Naive thymus-derived CD4-positive, alpha-beta T cell (primary cell): ENCODE data around the gene VPS51. TPM values are rescaled to one million over a fixed set of nuclear protein-coding genes. Genes with fewer than 3 reads are reported as not detected.
"Not testable (repeated sequence)": the region's sequence is repeated elsewhere in the genome, so short reads cannot be mapped to it uniquely, and the experiment has no call there.

ENCODE experiments used
- ATAC-seq: fragments of 150-1000 bp; cut with Tn5 transposase; 2 replicates; pipeline ENCODE4 v1.10.0; 2021; ENCODE audit warnings: mild to moderate bottlenecking, moderate library complexity
- CTCF ChIA-PET: fragments of 350-600 bp; sonication (Branson Sonifier 250); formaldehyde crosslinking; loops from one replicate; lab custom pipeline; 2021; ENCODE audit warnings: antibody characterized with exemption; lab: Charles Lee
- POLR2A ChIA-PET: fragments of 350-600 bp; sonication (Branson Sonifier 250); formaldehyde crosslinking; loops from one replicate; lab custom pipeline; 2021; ENCODE audit warnings: antibody characterized with exemption, inconsistent platforms; lab: Charles Lee
- DNase-seq, 9 donors: peaks; one replicate each; pipeline versions ENCODE4 v3.0.0 to v3.0.0-alpha.2; 2020 to 2022; ENCODE audit warnings: mixed read lengths in 1 of 9
- H3K27ac ChIP-seq: one replicate; pipeline ENCODE4 v1.7.0; 2013; ENCODE audit warnings: mild to moderate bottlenecking, low read depth, low read length, moderate library complexity
- H3K27me3 ChIP-seq, 2 donors: one replicate each; pipeline ENCODE4 v1.7.0; 2013; ENCODE audit warnings: low read length in 2 of 2, mild to moderate bottlenecking in 2 of 2, moderate library complexity in 2 of 2; ENCODE audit not compliant: control insufficient read depth in 2 of 2, insufficient read depth in 2 of 2
- H3K36me3 ChIP-seq, 3 experiments: 1 replicate in 2 of 3; 2 replicates in 1 of 3; pipeline ENCODE4 v1.7.0; 2013; ENCODE audit warnings: low read length in 3 of 3, mild to moderate bottlenecking in 3 of 3, moderate library complexity in 1 of 3; ENCODE audit not compliant: insufficient read depth in 3 of 3, control insufficient read depth in 2 of 3
- H3K4me1 ChIP-seq, 2 donors: one replicate each; pipeline ENCODE4 v1.7.0; 2013; ENCODE audit warnings: low read length in 2 of 2, mild to moderate bottlenecking in 2 of 2, moderate library complexity in 1 of 2; ENCODE audit not compliant: control insufficient read depth in 2 of 2, insufficient read depth in 2 of 2
- H3K4me3 ChIP-seq: 2 replicates; pipeline ENCODE4 v1.7.0; 2013; ENCODE audit warnings: mild to moderate bottlenecking, low read length
- H3K9me3 ChIP-seq, 3 experiments: 1 replicate in 2 of 3; 2 replicates in 1 of 3; pipeline ENCODE4 v1.7.0; 2013; ENCODE audit warnings: low read length in 3 of 3; ENCODE audit not compliant: control insufficient read depth in 2 of 3
- H3K27ac Mint-ChIP-seq, 9 donors: one replicate each; pipeline ENCODE4 v1.8.0; 2020 to 2022; ENCODE audit warnings: mixed read lengths in 9 of 9, mild to moderate bottlenecking in 8 of 9, moderate library complexity in 5 of 9, inconsistent platforms in 2 of 9
- H3K27me3 Mint-ChIP-seq, 5 donors: one replicate each; pipeline ENCODE4 v1.8.0; 2021 to 2022; ENCODE audit warnings: mixed read lengths in 5 of 5, mild to moderate bottlenecking in 1 of 5
- H3K36me3 Mint-ChIP-seq, 5 donors: one replicate each; pipeline ENCODE4 v1.8.0; 2020 to 2022; ENCODE audit warnings: mixed read lengths in 5 of 5, mild to moderate bottlenecking in 3 of 5, inconsistent platforms in 1 of 5
- H3K4me1 Mint-ChIP-seq, 7 donors: one replicate each; pipeline ENCODE4 v1.8.0; 2020 to 2022; ENCODE audit warnings: mixed read lengths in 7 of 7, mild to moderate bottlenecking in 3 of 7, inconsistent platforms in 1 of 7
- H3K4me3 Mint-ChIP-seq, 10 donors: one replicate each; pipeline ENCODE4 v1.8.0; 2020 to 2022; ENCODE audit warnings: mild to moderate bottlenecking in 10 of 10, mixed read lengths in 10 of 10, moderate library complexity in 6 of 10, inconsistent platforms in 2 of 10
- H3K9me3 Mint-ChIP-seq, 11 donors: one replicate each; pipeline ENCODE4 v1.8.0; 2020 to 2022; ENCODE audit warnings: mixed read lengths in 11 of 11, mild to moderate bottlenecking in 4 of 11, inconsistent platforms in 1 of 11, moderate library complexity in 1 of 11
- intact Hi-C, 2 donors: fragments of 100-400 bp; cut with micrococcal nuclease; formaldehyde crosslinking; loops; one replicate each; pipeline ENCODE4 v1.15.1; 2023
- polyA plus RNA-seq, 2 donors: library from polyadenylated mRNA; unstranded; fragments of 300-500 nt; fragmentation: Illumina TruSeq; gene quantifications; one replicate each; pipeline ENCODE4 v1.2.3, GENCODE V29; 2021
- total RNA-seq, 6 experiments: library from RNA in 5 of 6; stranded (reverse) in 5 of 6; gene quantifications; 1 replicate in 5 of 6; 2 replicates in 1 of 6; pipeline ENCODE4 v1.2.3 and lab custom pipeline; 2021 to 2026

The VPS51 gene
- total and polyA plus RNA-seq, 7 experiments from 2014 or later: 106 to 269 (median 196) TPM

DNA sequence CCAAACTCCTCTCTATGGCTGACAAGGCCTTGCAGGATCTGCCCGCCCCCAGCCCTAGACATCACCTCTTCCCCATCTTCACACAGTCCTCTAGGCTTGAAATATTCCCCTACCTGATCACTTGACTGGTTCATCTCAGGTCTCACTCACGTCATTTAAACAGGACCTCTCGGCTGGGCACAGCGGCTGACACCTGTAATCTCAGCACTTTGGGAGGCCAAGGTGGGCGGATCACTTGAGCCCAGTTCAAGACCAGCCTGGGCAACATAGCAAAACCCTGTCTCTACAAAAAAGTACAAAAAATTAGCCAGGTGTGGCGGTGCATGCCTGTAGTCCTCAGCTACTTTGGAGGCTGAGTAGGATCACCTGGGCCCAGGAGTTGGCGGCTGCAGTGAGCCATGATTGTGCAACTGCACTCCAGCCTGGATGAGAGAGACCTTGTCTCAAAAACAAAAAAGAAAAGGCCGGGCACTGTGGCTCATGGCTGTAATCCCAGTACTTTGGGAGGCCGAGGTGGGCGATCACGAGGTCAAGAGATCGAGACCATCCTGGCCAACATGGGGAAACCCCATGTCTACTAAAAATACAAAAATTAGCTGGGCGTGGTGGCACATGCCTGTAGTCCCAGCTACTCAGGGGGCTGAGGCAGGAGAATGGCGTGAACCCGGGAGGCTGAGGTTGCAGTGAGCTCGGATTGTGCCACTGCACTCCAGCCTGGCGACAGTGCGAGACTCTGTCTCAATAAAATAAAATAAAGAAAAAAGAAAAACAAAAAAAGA, 23.1 kb downstream of the VPS51 start:
- not testable (repeated sequence) for ATAC-seq, H3K9me3 ChIP-seq, DNase-seq, H3K4me3 ChIP-seq, H3K27me3 Mint-ChIP-seq, H3K9me3 Mint-ChIP-seq, H3K27me3 ChIP-seq
- peak overlapping the region in 3 of 10 donors; percentile 41 to 66 (median 43) for H3K4me3 Mint-ChIP-seq
- Histone ChIP-seq H3K27ac (peak overlapping the region; percentile 99), H3K36me3 (peaks cover 16 to 42% (median 19%) of the 10 kb centered on the region in 3 experiments), H3K4me1 (peaks cover 26 to 35% of the 10 kb centered on the region in 2 donors)
- H3K36me3 Mint-ChIP-seq: peaks cover 0 to 31% (median 26%) of the 10 kb centered on the region in 5 donors
- peaks cover 15 to 79% (median 51%) of the 10 kb centered on the region in 7 donors for H3K4me1 Mint-ChIP-seq
- peak overlapping the region; percentile 41 to 100 (median 93) for H3K27ac Mint-ChIP-seq
- ChIA-PET CTCF (interaction anchor here (0.9 to 1.3 kb wide), 4 partner anchors 29 to 203 kb away, joined by 3 to 4 read pairs (median 4); no protein-coding TSS in a partner anchor), POLR2A (interaction anchor here (0.8 to 9.9 kb wide), 11 partner anchors 8 to 340 kb away, joined by 3 to 237 read pairs (median 5); partner anchors contain the start of genes ARL2, SYVN1, TM7SF2 and VPS51)
- intact Hi-C loops: loop anchor here (1.0 to 10.0 kb wide), 3 partner anchors 9 to 374 kb away; partner anchors contain the start of genes CDC42EP2 (in 1 of the 2) and RASGRP2 (in 1 of the 2)

DNA sequence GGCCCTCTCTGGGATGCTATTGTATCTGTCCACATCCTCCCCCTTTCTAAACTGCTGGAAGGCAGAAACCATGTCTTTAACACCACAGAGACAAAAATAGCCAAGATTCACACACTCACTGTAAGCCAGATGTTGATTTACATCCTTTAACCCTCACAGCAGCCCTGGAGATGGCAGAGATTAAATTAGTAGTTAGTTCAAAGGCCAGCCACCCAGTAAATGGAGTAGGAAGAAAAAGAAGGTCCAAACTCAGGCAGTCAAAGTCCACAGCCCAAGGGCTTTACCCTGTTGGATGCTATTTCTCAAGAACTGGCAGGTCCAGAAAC, 23.6 kb downstream of the VPS51 start:
- Histone ChIP-seq H3K9me3 (no peaks in the 10 kb centered on the region), H3K4me1 (peaks cover 26 to 35% of the 10 kb centered on the region in 2 donors), H3K36me3 (peaks cover 16 to 47% (median 19%) of the 10 kb centered on the region in 3 experiments), H3K27ac (peak overlapping the region; percentile 99), H3K4me3 (no peak overlapping the region), H3K27me3 (no peaks in the 10 kb centered on the region)
- ChIA-PET CTCF (interaction anchor here (3.1 kb wide), 1 partner anchor 8 kb away, joined by 48 read pairs; the partner anchor contains the start of gene TM7SF2), POLR2A (interaction anchor here (2.4 to 9.9 kb wide), 5 partner anchors 9 to 106 kb away, joined by 7 to 237 read pairs (median 44); partner anchors contain the start of genes ARL2, SYVN1, TM7SF2 and VPS51)
- DNase-seq (no peak), ATAC-seq (no peak)
- intact Hi-C loops: loop anchor here in 1 of 2 donors (10.0 kb wide), 2 partner anchors 195 to 375 kb away; partner anchors contain the start of genes CDC42EP2 and RASGRP2
- no peaks in the 10 kb centered on the region for H3K27me3 Mint-ChIP-seq
- peak overlapping the region in 9 of 10 donors; percentile 16 to 98 (median 51) for H3K4me3 Mint-ChIP-seq
- peaks cover 0 to 2% (median 0%) of the 10 kb centered on the region in 11 donors for H3K9me3 Mint-ChIP-seq
- peaks cover 0 to 31% (median 26%) of the 10 kb centered on the region in 5 donors for H3K36me3 Mint-ChIP-seq
- H3K27ac Mint-ChIP-seq: peak overlapping the region in 5 of 9 donors; percentile 28 to 100 (median 100)
- H3K4me1 Mint-ChIP-seq: peaks cover 18 to 80% (median 52%) of the 10 kb centered on the region in 7 donors

DNA sequence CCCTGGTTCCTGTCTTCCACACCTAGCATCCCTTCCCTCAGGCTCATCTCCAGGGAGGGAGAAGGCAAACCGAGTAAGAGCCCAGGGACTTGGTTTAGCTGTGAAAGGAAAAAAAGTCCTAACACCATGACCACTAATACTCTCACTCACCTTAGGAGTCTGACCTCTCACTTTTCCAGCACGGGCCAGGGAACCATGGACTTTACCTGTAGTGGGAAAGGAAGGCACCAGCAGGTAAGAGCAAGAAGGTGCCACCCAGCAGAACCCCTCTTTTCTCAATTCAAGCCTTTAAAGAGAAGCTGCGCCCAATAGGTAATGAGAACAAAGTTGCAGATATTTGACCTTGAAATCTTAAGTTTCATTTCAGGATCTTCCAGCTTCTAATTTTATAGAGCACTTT, 24.8 kb downstream of the VPS51 start:
- H3K4me3 ChIP-seq: peak overlapping the region; percentile 99
- CTCF ChIA-PET: interaction anchor here (0.7 to 3.1 kb wide), 3 partner anchors 9 to 400 kb away, joined by 3 to 48 read pairs (median 10); partner anchors contain the start of genes ARL2 and TM7SF2
- Mint-ChIP-seq H3K4me1 (peaks cover 18 to 70% (median 52%) of the 10 kb centered on the region in 7 donors), H3K27ac (peak overlapping the region; percentile 98 to 100 (median 100)), H3K9me3 (peaks cover 0 to 2% (median 0%) of the 10 kb centered on the region in 11 donors), H3K36me3 (peaks cover 0 to 34% (median 31%) of the 10 kb centered on the region in 5 donors), H3K27me3 (no peaks in the 10 kb centered on the region), H3K4me3 (peak overlapping the region; percentile 98 to 100 (median 99))
- H3K4me1 ChIP-seq: peaks cover 25 to 30% of the 10 kb centered on the region in 2 donors
- POLR2A ChIA-PET: interaction anchor here (0.5 to 9.9 kb wide), 20 partner anchors 10 to 849 kb away, joined by 3 to 237 read pairs (median 8); partner anchors contain the start of genes ARL2, MEN1, SAC3D1 and SF1
- H3K9me3 ChIP-seq: no peaks in the 10 kb centered on the region
- ATAC-seq (no peak), DNase-seq (no peak)
- H3K36me3 ChIP-seq: peaks cover 16 to 54% (median 19%) of the 10 kb centered on the region in 3 experiments
- intact Hi-C loops: no loop called here
- no peaks in the 10 kb centered on the region for H3K27me3 ChIP-seq
- peak overlapping the region; percentile 99 for H3K27ac ChIP-seq

DNA sequence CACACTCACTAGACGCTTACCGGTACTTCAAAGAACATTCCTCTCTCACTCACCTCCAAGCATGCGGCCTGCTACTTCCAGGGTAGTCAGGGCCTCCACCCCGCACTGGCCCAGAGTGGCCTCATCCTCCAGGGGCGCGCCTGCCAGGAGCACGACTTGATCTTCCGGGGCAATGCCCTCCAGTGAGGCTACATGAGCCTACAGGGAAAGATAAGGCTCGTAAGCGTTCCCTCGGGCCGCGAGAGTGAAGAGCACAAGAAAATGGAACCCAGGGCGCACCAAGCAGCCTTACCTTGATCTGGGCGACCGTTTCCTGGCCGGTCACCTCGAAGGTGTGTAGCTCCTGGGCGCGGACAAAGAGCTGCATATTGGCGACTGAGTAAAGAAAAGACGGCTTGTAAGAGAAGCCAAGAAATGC, 25.4 kb downstream of the VPS51 start:
- Histone ChIP-seq H3K4me1 (peaks cover 19 to 24% of the 10 kb centered on the region in 2 donors), H3K4me3 (peak overlapping the region; percentile 99), H3K27ac (peak overlapping the region; percentile 99), H3K9me3 (no peaks in the 10 kb centered on the region), H3K36me3 (peaks cover 19 to 57% (median 21%) of the 10 kb centered on the region in 3 experiments), H3K27me3 (no peaks in the 10 kb centered on the region)
- peaks cover 18 to 66% (median 52%) of the 10 kb centered on the region in 7 donors for H3K4me1 Mint-ChIP-seq
- H3K27ac Mint-ChIP-seq: peak overlapping the region; percentile 98 to 100 (median 100)
- no peaks in the 10 kb centered on the region for H3K27me3 Mint-ChIP-seq
- intact Hi-C loops: no loop called here
- no peak for ATAC-seq
- DNase-seq: peak in 3 of 9 donors; percentile 23 to 41 (median 27)
- H3K4me3 Mint-ChIP-seq: peak overlapping the region; percentile 98 to 100 (median 99)
- peaks cover 0 to 2% (median 0%) of the 10 kb centered on the region in 11 donors for H3K9me3 Mint-ChIP-seq
- peaks cover 0 to 37% (median 33%) of the 10 kb centered on the region in 5 donors for H3K36me3 Mint-ChIP-seq
- CTCF ChIA-PET: interaction anchor here (0.7 to 3.1 kb wide), 9 partner anchors 10 to 400 kb away, joined by 3 to 48 read pairs (median 4); partner anchors contain the start of genes ARL2, SYVN1 and TM7SF2
- POLR2A ChIA-PET: interaction anchor here (0.8 to 9.9 kb wide), 34 partner anchors 11 to 804 kb away, joined by 3 to 237 read pairs (median 5); partner anchors contain the start of genes ARL2, ATG2A, CAPN1 and MAJIN

DNA sequence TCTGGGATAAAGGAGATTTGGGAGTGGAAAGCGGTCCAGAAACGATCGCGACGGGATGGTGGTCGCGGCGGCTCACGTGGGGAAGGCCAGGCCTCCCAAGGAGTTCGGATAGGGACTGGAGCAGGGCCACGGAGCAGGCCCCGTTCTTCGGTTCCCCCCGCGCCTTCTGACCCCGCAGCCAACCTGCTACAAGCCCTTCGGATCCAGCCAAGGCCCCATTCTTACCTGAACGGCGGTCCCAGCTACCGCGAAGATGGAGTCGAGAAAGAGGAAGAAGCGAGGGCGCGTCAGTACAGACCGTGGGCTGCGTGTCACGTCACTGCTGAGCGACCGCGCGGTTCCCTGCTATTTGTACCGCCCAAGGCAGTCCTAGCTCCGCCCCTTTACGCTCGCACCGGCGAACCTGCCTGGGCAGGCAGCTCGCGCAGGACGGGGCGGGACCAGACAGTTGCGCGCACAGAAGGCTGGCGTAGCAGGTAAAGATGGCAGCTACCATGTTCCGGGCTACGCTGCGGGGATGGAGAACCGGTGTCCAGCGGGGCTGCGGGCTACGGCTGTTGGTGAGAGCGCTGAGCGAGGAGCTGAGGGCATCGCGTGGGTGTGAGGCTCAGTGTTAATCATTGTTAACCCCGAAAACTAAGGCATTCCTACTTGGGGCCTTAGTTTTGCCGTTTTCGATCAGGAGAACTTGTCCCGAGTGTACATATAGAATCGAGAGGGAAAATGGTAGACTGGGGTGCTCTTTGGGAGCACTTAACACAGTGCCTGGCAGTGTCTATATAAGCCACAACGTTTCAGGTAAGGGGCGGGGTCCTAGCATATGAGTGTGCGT, 26.1 kb downstream of the VPS51 start, which contains the start of the genes FAU and MRPL49:
TSS of gene FAU (minus strand) at position 270 of the 832 bp plus-strand sequence. CDS start 321 bp downstream, outside the sequence.
TSS of gene MRPL49 (plus strand) at position 457 of the 832 bp plus-strand sequence. CDS start at position 483, 26 bp downstream.
- Histone ChIP-seq H3K4me1 (peaks cover 15 to 20% of the 10 kb centered on the region in 2 donors), H3K27me3 (no peaks in the 10 kb centered on the region), H3K27ac (peak within 1 kb of the TSS; percentile 99), H3K4me3 (peak within 1 kb of the TSS; percentile 99), H3K9me3 (no peaks in the 10 kb centered on the region), H3K36me3 (peaks cover 24 to 63% (median 28%) of the 10 kb centered on the region in 3 experiments)
- Mint-ChIP-seq H3K27ac (peak within 1 kb of the TSS; percentile 98 to 100 (median 100)), H3K27me3 (no peaks in the 10 kb centered on the region), H3K4me1 (peaks cover 17 to 62% (median 49%) of the 10 kb centered on the region in 7 donors), H3K9me3 (peaks cover 0 to 5% (median 0%) of the 10 kb centered on the region in 11 donors), H3K36me3 (peaks cover 0 to 43% (median 35%) of the 10 kb centered on the region in 5 donors), H3K4me3 (peak within 1 kb of the TSS; percentile 98 to 100 (median 99))
- peak; percentile 91 to 99 (median 98) for DNase-seq
- POLR2A ChIA-PET: interaction anchor here (0.8 to 9.9 kb wide), 34 partner anchors 11 to 804 kb away, joined by 3 to 237 read pairs (median 5); partner anchors contain the start of genes ARL2, ATG2A, CAPN1 and MAJIN
- CTCF ChIA-PET: interaction anchor here (0.7 to 3.1 kb wide), 10 partner anchors 9 to 343 kb away, joined by 3 to 48 read pairs (median 4); partner anchors contain the start of genes ARL2, SYVN1 and TM7SF2
- intact Hi-C loops: loop anchor here (1.0 to 2.0 kb wide), 13 partner anchors 11 to 1223 kb away; partner anchors contain the start of genes CAPN1 (in 2 of the 2), CDCA5 (in 2 of the 2), SNX15 (in 2 of the 2) and ZFPL1 (in 2 of the 2)
- ATAC-seq: peak; percentile 86
